Hematopoietic multipotent progenitor cell treated with erythropoietin and hydrocortisone succinate and interleukin-3 and kit ligand, for 8 days (in vitro differentiated cells): ENCODE measurements around the gene DUSP8.
"Not testable (repeated sequence)": the region's sequence is repeated elsewhere in the genome, so short reads cannot be mapped to it uniquely, and the experiment has no call there.

Source experiments
- DNase-seq: peaks from one replicate; pipeline ENCODE4 v3.0.0-alpha.2; 2015

Gene DUSP8

DNA sequence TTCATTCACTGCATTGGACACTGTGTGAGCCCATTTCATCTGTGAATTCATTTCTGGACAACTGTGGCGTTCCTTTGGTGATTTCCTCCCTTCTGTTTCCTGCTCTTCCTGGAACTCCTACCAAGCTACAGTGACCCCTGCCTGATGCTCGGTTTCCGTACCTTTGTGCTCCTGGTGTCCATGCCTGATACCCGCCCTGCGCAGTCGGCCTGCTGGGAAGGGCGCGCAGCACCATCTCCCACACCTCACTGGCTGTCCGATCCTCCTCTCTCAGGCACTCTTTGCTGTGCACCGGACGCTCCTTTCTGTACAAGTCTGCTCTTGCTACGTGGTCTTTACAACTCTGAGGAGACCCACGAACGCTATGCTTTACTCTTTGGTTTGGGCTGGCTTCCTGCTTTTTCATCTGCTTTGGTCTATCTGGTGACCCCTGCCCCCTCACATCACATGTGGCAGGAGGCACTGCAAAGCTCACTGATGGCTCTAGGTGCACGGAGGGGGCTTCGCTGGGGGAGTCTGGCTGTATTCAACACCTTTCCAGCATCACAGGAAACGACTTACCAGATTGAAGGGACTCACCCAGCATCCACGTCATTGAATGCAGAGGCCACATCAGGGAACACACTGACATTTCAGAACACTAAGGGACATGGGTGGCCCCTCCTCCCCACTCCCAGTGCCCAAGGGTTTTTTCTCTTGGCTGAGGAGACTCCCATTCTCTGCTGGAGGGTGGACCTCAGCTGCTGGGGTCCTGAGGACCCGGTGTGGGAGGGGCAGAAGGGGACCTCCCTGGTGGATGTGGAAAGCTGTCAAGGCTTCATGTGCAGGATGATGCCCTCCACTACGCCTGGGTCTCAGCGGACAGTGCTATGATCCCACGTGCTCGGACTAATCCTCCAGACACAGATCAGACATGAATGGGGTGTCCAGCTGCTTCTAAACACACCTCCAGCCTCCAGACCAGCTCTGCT is 58.5 kb downstream of the DUSP8 start:
- no peak for DNase-seq

DNA sequence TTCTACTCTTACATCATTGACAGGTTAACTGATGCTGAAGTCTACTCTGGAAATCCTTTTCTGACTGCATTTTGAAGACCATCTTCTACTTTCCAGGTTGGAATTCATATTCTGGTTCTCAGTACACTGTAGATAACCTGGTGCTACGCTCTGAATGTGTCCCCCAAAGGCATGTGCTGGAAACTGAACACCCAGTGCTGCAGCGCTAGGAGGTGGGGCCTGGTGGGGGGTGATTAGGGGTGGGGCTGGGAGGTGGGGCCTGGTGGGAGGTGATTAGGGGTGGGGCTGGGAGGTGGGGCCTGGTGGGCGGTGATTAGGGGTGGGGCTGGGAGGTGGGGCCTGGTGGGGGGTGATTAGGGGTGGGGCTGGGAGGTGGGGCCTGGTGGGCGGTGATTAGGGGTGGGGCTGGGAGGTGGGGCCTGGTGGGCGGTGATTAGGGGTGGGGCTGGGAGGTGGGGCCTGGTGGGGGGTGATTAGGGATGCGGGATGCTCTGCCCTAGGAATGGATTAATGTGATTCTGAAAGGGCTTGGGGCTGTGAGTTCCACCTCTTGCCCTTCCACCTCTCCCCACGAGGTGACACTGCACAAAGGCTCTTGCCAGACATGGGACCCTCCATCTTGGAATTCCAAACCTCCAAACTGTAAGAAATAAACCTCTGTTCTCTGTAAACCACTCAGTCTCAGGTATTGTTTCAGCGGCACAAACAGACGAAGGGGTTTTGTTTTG is 59.4 kb downstream of the DUSP8 start:
- peak; percentile 43 for DNase-seq

DNA sequence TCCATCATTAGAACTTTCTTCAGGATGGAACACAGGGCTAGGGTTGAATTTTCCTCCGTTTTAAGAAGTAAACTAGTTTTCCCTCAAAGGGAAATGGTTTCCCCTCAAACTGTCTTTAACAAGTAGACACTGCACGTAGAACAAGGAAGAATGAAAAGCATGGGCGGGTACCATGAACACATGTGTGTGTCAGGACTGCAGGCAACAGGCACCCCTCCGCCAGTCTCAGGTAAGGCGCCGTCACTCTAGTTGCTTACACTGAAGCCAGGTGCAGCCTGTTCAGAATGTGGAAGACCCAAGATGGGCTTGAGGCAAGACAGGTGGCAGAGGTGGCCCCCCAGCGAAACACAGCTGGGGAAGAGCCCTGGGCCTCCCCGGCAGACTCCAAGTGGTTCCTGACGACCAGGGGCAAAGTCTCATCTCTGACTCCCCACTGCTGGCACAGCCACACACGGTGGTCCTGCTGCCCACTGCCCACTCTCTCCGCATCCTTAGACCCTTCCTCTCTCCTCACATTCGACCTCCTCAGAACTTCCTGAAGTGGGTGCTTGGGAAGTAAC is 60.1 kb downstream of the DUSP8 start:
- no peak for DNase-seq

DNA sequence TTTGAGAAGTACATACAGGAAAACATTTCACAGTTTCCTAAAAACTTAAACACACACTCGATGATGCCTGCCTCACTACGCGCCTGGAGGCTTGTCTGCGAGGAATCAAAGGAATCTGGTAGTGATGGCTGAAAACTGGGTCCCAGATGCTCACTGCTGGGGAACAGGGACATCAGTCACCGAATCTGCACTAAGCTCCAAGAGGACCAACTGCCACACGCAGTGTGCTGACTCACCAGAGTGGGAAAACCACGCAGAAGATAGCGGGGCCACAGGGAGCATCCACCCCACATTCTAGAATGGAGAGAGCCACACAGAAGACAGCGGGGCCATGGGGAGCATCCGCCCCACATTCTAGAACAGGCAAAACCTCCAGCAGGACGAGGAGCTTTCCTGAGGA is 61.1 kb downstream of the DUSP8 start:
- DNase-seq: no peak

DNA sequence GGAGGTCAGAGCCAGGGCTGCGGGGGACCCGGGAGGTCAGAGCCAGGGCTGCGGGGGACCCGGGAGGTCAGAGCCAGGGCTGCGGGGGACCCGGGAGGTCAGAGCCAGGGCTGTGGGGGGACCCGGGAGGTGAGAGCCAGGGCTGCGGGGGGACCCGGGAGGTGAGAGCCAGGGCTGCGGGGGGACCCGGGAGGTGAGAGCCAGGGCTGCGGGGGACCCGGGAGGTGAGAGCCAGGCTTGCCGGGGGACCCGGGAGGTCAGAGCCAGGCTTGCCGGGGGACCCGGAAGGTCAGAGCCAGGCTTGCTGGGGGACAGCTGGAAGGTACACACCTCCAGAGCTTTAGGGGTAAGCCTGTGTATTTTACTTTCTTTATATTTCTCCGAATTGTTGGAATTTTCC is 61.7 kb downstream of the DUSP8 start:
- DNase-seq: not testable (repeated sequence)

DNA sequence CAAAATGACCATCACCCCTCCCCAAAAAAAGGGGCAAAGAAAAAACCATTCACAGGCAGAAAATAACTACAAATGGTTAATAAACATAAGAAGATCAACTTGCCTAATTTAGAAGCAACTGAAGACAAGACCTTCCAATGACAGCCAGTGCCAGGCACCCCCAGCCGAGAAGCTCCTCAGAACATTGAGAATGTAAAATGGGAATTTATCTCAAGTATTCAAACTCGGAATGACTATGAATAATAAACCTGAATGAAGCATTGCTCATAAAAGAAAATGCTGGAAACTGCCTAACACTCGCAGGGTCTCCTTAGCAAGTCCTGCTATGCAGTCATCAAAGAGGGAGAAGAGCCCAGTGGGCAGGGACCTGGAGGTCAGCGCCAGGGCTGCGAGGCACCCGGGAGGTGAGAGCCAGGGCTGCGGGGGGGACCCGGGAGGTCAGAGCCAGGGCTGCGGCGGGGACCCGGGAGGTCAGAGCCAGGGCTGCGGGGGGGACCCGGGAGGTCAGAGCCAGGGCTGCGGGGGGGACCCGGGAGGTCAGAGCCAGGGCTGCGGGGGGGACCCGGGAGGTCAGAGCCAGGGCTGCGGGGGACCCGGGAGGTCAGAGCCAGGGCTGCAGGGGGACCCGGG is 62.3 kb downstream of the DUSP8 start:
- DNase-seq: no peak

DNA sequence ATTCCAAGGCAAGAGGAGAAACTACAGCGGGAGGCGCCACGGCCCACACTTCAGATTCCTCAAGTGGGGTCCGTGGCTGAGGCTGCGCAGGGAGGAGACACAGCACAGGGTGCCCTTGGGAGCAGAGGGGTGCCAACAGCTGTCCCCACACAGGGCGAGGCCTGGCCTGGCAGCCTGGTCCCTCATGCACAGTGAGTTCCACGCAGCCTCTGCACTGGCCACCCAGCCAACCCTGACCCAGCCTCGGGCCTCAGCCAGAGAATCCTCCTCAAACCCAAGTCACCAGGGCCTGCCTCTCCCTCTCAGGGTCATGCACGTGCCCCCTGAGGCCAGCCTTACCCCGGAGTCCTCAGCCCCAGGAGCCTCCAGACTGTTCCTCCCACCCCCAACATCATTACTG is 63.1 kb downstream of the DUSP8 start:
- no peak for DNase-seq

DNA sequence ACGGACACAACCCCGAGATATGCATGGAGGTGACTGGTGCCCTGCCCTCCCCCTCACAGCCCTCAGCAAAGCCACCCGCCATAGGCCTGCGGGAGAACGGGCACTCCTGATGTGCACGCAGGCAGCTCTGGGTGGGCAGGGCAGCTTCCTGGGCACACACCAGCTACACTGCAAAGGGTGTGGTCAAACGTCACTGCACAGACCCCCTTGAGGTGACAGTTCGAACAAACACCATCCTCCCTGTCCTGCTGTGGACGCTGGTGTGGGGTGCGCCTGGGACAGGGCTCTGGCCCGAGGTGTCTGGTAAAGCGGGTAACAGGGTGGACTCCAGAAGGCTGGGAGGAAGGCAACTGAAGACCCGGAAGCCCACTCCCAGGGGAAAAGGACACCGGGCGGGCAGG is 63.6 kb downstream of the DUSP8 start:
- no peak for DNase-seq

DNA sequence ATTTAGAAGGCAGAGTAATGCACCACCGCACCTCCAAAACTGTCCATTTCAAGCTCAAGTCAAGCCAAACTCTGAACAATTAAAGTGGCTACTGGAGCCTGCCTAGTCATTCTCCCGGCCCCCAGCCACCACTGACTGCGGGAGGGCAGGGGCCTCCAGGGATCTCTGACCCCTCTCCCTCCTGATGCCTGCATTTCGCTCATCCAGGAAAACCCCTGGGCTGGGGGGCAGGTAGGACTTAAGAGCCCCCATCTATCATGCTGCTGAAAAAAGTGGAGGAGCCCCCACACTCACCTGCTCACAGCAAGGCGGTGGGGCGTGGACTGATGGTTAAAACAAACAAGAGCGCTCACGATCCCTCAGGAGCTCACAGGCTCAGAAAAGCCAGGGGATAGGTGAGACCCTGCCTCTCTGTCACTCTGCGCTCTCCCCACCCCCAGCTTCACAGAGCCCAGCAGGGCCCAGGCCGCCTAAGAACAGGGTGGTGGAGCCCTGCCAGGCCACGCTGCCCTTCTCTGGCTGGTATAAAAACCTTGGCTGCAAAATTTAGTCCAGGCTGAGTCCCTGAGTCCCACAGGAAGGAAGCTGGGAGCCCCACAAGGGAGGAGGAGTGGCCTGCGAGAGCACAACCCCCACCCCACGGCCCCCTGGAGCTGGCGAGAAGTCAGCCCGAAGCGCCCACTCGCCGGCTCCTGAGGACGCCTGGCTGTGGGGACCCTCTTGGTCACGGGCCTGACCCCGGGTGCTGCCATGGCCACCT is 64.5 kb downstream of the DUSP8 start:
- no peak for DNase-seq

DNA sequence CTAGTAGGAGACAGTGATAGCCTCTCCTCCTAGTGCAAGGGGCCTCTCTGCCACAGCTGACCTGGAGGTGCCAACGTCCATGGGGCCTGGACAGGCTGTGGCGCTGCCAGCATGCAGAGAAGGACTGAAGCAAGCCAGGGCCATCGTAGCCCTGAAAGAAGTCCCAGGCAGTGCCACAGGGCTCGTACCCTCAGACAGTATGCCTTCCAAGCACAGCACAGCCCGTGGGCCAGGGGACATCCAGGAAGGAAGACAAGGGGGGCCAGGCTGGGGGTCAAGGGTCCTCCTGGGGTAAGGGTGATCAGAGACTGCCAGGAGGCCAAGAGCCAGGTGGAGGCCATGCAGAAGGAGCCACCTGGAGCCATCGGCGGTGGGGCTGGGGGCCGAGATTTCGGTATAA is 65.1 kb downstream of the DUSP8 start:
- no peak for DNase-seq

DNA sequence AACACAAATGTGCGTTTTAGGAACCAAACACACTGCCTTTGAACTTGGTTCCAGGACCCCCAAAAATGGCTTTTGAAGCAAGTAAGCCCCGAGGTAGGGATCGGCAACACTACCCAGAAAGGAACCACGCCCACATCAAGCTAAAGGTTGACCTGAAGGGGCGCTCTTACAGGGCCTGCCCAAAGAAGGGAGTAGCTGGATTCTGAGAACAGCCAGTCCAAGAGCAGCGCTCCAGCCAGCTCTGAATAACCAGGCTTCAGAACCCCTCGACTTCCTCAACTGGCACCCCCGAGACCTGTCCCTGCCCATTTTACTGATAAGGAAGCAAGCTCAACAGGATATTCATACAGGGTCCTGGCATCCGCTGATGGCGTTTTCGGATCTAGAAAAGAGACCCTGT is 66.6 kb downstream of the DUSP8 start:
- DNase-seq: no peak

DNA sequence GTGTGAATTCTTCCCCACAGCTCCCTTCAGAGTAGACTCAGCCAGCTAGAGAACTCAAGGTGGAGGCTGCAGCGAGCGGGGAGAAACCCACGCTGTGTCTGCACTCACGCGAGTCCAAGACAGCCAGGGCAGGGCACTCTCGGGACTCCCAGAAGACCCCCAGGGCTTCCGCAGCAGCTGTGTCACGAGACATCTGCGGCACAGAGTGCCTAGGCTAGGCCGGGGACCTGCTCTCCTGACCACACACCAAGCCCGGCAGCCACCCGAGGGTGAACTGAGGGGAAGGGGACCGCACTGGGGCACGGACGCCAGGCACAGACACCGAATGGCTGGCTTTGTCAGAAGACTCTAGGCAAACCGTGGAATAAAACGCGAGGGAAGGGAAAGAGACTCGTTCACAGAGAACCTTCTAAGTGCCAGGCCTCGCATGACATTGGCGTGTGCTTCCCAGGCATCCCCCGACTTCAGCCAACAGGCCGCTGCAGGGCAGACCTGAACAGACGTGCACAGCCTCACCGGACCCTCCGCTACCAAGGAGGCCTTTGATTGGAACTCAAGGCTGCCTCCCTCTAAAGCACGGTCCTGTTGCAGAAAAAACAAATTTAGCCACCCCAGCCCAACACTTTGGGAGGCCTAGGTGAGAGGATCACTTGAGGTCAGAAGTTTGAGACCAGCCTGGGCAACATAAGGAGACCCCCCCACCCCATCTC is 67.3 kb downstream of the DUSP8 start:
- no peak for DNase-seq

DNA sequence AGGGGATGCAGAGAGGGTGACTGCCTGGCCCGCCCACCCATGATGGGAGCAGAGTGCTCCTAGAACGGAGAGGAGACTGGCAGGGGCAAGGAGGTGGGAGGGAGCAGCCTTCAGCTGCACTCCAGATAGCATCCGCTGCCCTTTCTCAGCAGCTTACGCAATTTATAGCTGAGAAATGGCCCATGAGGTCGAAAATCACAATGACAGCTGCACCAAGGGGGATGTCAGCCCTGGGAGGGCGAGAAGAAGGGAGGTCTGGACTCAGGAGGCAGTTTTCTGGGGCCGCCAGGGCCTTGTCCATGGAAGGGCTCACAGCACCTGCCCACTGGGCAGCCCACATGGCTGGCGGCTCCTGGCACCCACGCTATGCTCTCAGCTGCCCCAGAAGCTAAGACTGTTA is 67.9 kb downstream of the DUSP8 start:
- no peak for DNase-seq
